ENCODE results near the gene SYNPR. TPM values are rescaled to one million over a fixed set of nuclear protein-coding genes. Genes with fewer than 3 reads are reported as not detected.

Gene SYNPR
- total RNA-seq, 1 experiment from 2014 or later: 0.17 TPM

- no peak overlapping the region for H3K4me3 Mint-ChIP-seq
- no peak overlapping the region for H3K18ac ChIP-seq (ENCODE audit: insufficient read length, low read depth, low read length)
Measured at GRCh38 chr3:63295806-63296205, 17.7 kb downstream of the SYNPR start.

More at GRCh38 chr3:63295806-63296205, 17.7 kb downstream of the SYNPR start:
- TF ChIP-seq CTCF (conservative IDR thresholded peaks at IDR 0.05): no peak
- Mint-ChIP-seq H3K27ac (no peak overlapping the region), H3K36me3 (ENCODE audit: insufficient read depth in 1 of 3, low read depth in 3 of 3) (peaks cover 4 to 10% (median 7%) of the 10 kb centered on the region in 3 experiments; a peak in 6 of 7 replicates), H3K9me3 (peaks cover 3 to 10% of the 10 kb centered on the region in 2 experiments; a peak in 4 of 5 replicates), H3K4me1 (peaks cover 0 to 2% of the 10 kb centered on the region in 2 experiments; a peak in 2 of 4 replicates), H3K27me3 (ENCODE audit: low read depth) (peaks cover 3% of the 10 kb centered on the region)
- Histone ChIP-seq H4K91ac (ENCODE audit: insufficient read length, low read depth, low read length) (no peak overlapping the region), H3K23me2 (ENCODE audit: insufficient read length, low read depth, low read length, poor library complexity, severe bottlenecking) (no peaks in the 10 kb centered on the region), H4K5ac (ENCODE audit: insufficient read length, low read depth, low read length) (no peak overlapping the region), H3K79me2 (ENCODE audit: insufficient read depth, low read length) (no peaks in the 10 kb centered on the region), H2BK12ac (ENCODE audit: insufficient read length, low read depth, low read length) (no peak overlapping the region), H2AK5ac (ENCODE audit: insufficient read length, low read length) (no peak overlapping the region), H3K79me1 (ENCODE audit: insufficient read depth, low read depth, low read length, poor library complexity, severe bottlenecking) (no peaks in the 10 kb centered on the region), H2BK15ac (ENCODE audit: low read depth, low read length) (no peak overlapping the region), H3K56ac (ENCODE audit: insufficient read length, low read depth, low read length) (no peak overlapping the region), H3K27ac (ENCODE audit: insufficient read length, low read depth, low read length) (no peak overlapping the region), H2AFZ (ENCODE audit: low read length) (no peak overlapping the region), H2BK20ac (ENCODE audit: low read depth, low read length, poor library complexity, severe bottlenecking) (no peak overlapping the region), H3T11ph (ENCODE audit: low read length) (no peak overlapping the region), H3K4me2 (ENCODE audit: insufficient read depth, insufficient read length, low read length) (no peak overlapping the region), H3K14ac (ENCODE audit: insufficient read depth, low read length) (no peak overlapping the region), H3K9me3 (ENCODE audit: control insufficient read depth, low read depth, low read length) (peaks cover 5% of the 10 kb centered on the region), H3K4ac (ENCODE audit: low read depth, low read length) (no peak overlapping the region), H4K20me1 (ENCODE audit: control insufficient read depth, insufficient read depth, insufficient read length) (no peaks in the 10 kb centered on the region), H2BK120ac (ENCODE audit: low read depth, low read length, poor library complexity, severe bottlenecking) (no peak overlapping the region), H3K4me1 (ENCODE audit: insufficient read depth, low read length) (no peaks in the 10 kb centered on the region), H3K27me3 (ENCODE audit: insufficient read depth, low read length) (no peaks in the 10 kb centered on the region; the same call in 1 of the 2 replicates), H3K23ac (ENCODE audit: insufficient read length, low read depth, low read length) (no peak overlapping the region), H3K9ac (ENCODE audit: extremely low read depth, insufficient read length, low read length) (no peak overlapping the region), H4K8ac (replicated peaks; ENCODE audit: insufficient read length, low read depth, low read length) (no peak overlapping the region), H2BK5ac (ENCODE audit: insufficient read length, low read length) (no peak overlapping the region)
- no peak for DNase-seq

Data from H9 (cell line).